Adrenal gland (tissue), 5 donors: Measurements from ENCODE around the gene BMAL1.

Source experiments
- POLR2A ChIP-seq, 2 donors: fragments of 450-650 bp; IDR thresholded peaks; one replicate each; pipeline ENCODE4 v1.6.1; 2017; ENCODE audit warnings: antibody characterized with exemption in 2 of 2, mild to moderate bottlenecking in 2 of 2, moderate library complexity in 1 of 2
- TF ChIP-seq, protein P1 (sequence below), 6 experiments: fragments of 450-650 bp in 4 of 6; fragments of 200-600 bp in 2 of 6; sonication (generic) in 1 of 6; IDR thresholded peaks; 1 replicate in 5 of 6; 2 replicates in 1 of 6; pipeline versions ENCODE4 v1.5.1 to v1.8.0; 2016 to 2021; ENCODE audit warnings: antibody characterized with exemption in 6 of 6, mild to moderate bottlenecking in 2 of 6, moderate library complexity in 1 of 6
- donor health status: DM: no; HTN: no; CAD: no.

- TF ChIP-seq, protein P1, sequence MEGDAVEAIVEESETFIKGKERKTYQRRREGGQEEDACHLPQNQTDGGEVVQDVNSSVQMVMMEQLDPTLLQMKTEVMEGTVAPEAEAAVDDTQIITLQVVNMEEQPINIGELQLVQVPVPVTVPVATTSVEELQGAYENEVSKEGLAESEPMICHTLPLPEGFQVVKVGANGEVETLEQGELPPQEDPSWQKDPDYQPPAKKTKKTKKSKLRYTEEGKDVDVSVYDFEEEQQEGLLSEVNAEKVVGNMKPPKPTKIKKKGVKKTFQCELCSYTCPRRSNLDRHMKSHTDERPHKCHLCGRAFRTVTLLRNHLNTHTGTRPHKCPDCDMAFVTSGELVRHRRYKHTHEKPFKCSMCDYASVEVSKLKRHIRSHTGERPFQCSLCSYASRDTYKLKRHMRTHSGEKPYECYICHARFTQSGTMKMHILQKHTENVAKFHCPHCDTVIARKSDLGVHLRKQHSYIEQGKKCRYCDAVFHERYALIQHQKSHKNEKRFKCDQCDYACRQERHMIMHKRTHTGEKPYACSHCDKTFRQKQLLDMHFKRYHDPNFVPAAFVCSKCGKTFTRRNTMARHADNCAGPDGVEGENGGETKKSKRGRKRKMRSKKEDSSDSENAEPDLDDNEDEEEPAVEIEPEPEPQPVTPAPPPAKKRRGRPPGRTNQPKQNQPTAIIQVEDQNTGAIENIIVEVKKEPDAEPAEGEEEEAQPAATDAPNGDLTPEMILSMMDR (IDR thresholded peaks at IDR 0.05), result no peak
- no peak for TF ChIP-seq POLR2A (IDR thresholded peaks at IDR 0.05)
Measured at GRCh38 chr11:13290221-13290980, 12.8 kb downstream of the BMAL1 start.
